PC-9 (cell line): ENCODE data around the gene METRN. TPM values are rescaled to one million over a fixed set of nuclear protein-coding genes. Genes with fewer than 3 reads are reported as not detected.

ENCODE experiments used
- BruUV-seq: library from RNA; stranded (reverse); fragments of 400-500 nt; replicated peaks from 2 replicates; lab custom pipeline; 2021; lab: Mats Ljungman, UMichigan
- CTCF ChIA-PET: fragments of 300-600 bp; sonication (Branson Sonifier 250); formaldehyde crosslinking; loops from one replicate; lab custom pipeline; 2022; ENCODE audit warnings: antibody characterized with exemption; lab: Charles Lee
- POLR2A ChIA-PET: fragments of 300-600 bp; sonication (Branson Sonifier 250); formaldehyde crosslinking; loops from one replicate; lab custom pipeline; 2022; ENCODE audit warnings: antibody characterized with exemption; ENCODE audit not compliant: unreplicated experiment; lab: Charles Lee
- DNase-seq, 2 experiments: peaks; one replicate each; pipeline versions ENCODE4 v3.0.0 to v3.0.0-alpha.2; 2015 to 2022; ENCODE audit warnings: mixed read lengths in 1 of 2
- H2AFZ ChIP-seq: fragments of 200-600 bp; sonication (generic); 2 replicates; pipeline ENCODE4 v1.8.1; 2017; ENCODE audit warnings: antibody characterized with exemption
- H3F3A ChIP-seq: fragments of 200-600 bp; sonication (generic); 2 replicates; pipeline ENCODE4 v1.8.1; 2017; ENCODE audit warnings: antibody characterized with exemption, mild to moderate bottlenecking, low read depth; ENCODE audit not compliant: insufficient read depth
- H3K27ac ChIP-seq: fragments of 200-600 bp; sonication (generic); 2 replicates; pipeline ENCODE4 v1.6.1; 2016; ENCODE audit warnings: mixed run types
- H3K27me3 ChIP-seq: fragments of 200-600 bp; sonication (generic); 2 replicates; pipeline ENCODE4 v1.6.1; 2016; ENCODE audit warnings: low read depth, mixed run types; ENCODE audit not compliant: insufficient read depth
- H3K36me3 ChIP-seq: fragments of 200-600 bp; sonication (generic); 2 replicates; pipeline ENCODE4 v1.6.1; 2016; ENCODE audit warnings: low read depth, mixed run types
- H3K4me1 ChIP-seq: fragments of 200-600 bp; sonication (generic); replicated peaks from 2 replicates; pipeline ENCODE4 v1.6.1; 2016; ENCODE audit warnings: mixed run types; ENCODE audit not compliant: insufficient read depth
- H3K4me2 ChIP-seq: fragments of 200-600 bp; sonication (generic); 2 replicates; pipeline ENCODE4 v1.6.1; 2017; ENCODE audit warnings: mixed run types
- H3K4me3 ChIP-seq: fragments of 200-600 bp; sonication (generic); 2 replicates; pipeline ENCODE4 v1.6.1; 2016; ENCODE audit warnings: mixed run types
- H3K79me2 ChIP-seq: fragments of 200-600 bp; sonication (generic); 2 replicates; pipeline ENCODE4 v1.6.1; 2017; ENCODE audit warnings: low read depth, mixed run types
- H3K9me2 ChIP-seq: fragments of 200-600 bp; sonication (generic); 2 replicates; pipeline ENCODE4 v1.8.1; 2017; ENCODE audit warnings: mild to moderate bottlenecking; ENCODE audit not compliant: insufficient read depth
- H3K9me3 ChIP-seq: fragments of 200-600 bp; sonication (generic); 2 replicates; pipeline ENCODE4 v1.8.1; 2016; ENCODE audit warnings: low read depth; ENCODE audit not compliant: insufficient read depth
- H4K20me1 ChIP-seq: fragments of 200-600 bp; sonication (generic); 2 replicates; pipeline ENCODE4 v1.8.1; 2017; ENCODE audit not compliant: insufficient read depth
- CTCF ChIP-seq: fragments of 200-600 bp; sonication (generic); conservative IDR thresholded peaks from 2 replicates; pipeline ENCODE4 v1.6.1; 2017; ENCODE audit warnings: mixed run types, antibody characterized with exemption, mild to moderate bottlenecking, moderate library complexity
- EZH2 ChIP-seq: fragments of 200-600 bp; sonication (generic); IDR thresholded peaks from 2 replicates; pipeline ENCODE4 v1.8.0; 2017; ENCODE audit warnings: antibody characterized with exemption, low read depth
- intact Hi-C: fragments of 100-400 bp; cut with micrococcal nuclease; formaldehyde crosslinking; loops from one replicate; pipeline ENCODE4 v1.10.0; 2022; ENCODE audit not compliant: unreplicated experiment
- total RNA-seq: library from RNA; stranded (reverse); gene quantifications from 2 replicates; pipeline ENCODE4 v1.2.3, GENCODE V29; 2021

Gene METRN
- total RNA-seq, 1 experiment from 2014 or later: 77.5 TPM

DNA sequence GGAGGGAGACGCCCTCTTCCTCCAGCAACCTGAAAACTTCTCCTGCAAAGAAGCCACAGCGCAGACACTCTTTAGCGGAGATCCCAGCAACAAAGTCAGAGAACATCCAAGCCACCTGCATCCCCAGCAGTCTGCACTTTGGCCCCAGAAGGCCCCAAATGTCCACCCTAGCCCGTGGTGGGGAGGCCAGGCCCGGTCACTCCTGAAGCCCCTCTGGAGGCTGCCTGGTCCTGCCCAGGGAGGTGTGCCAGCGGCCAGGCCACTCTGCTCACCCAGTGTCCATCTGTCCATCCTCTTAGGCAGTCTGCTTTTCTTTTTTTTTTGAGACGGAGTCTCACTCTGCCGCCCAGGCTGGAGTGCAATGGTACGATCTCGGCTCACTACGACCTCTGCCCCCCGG is 17.4 kb downstream of the METRN start:
- Histone ChIP-seq H3K4me3 (no peak overlapping the region), H3K4me1 (no peaks in the 10 kb centered on the region), H2AFZ (no peak overlapping the region), H4K20me1 (no peaks in the 10 kb centered on the region), H3K27me3 (no peaks in the 10 kb centered on the region), H3K79me2 (no peaks in the 10 kb centered on the region), H3F3A (peaks cover 7% of the 10 kb centered on the region; the same call in 1 of the 2 replicates), H3K9me3 (no peaks in the 10 kb centered on the region), H3K27ac (no peak overlapping the region), H3K9me2 (no peaks in the 10 kb centered on the region), H3K36me3 (no peaks in the 10 kb centered on the region), H3K4me2 (no peak overlapping the region)
- POLR2A ChIA-PET: interaction anchor here (0.6 kb wide), 1 partner anchor 28 kb away, joined by 3 read pairs; no protein-coding TSS in a partner anchor
- BruUV-seq: no TSS peak
- peak in 1 of 2 experiments; percentile 10 for DNase-seq
- TF ChIP-seq CTCF: no peak
- no peak for TF ChIP-seq EZH2
- intact Hi-C loops: no loop called here
- CTCF ChIA-PET: interaction anchor here (0.7 kb wide), 1 partner anchor 256 kb away, joined by 4 read pairs; no protein-coding TSS in a partner anchor

- BruUV-seq: no TSS peak
Observed at GRCh38 chr16:732936-733335, 18.0 kb downstream of the METRN start.

GRCh38 chr16:733382-734207 is 18.7 kb downstream of the METRN start:
- no peak overlapping the region for H2AFZ ChIP-seq
- peak in 1 of 2 experiments; percentile 22 for DNase-seq
- ChIA-PET CTCF (no interaction called here), POLR2A (no interaction called here)
- peaks cover 7% of the 10 kb centered on the region; the same call in 1 of the 2 replicates for H3F3A ChIP-seq
- H4K20me1 ChIP-seq: no peaks in the 10 kb centered on the region
- no peak overlapping the region for H3K27ac ChIP-seq
- H3K4me2 ChIP-seq: no peak overlapping the region
- BruUV-seq: no TSS peak
- no peaks in the 10 kb centered on the region for H3K36me3 ChIP-seq
- intact Hi-C loops: no loop called here
- no peaks in the 10 kb centered on the region for H3K9me2 ChIP-seq
- no peak overlapping the region for H3K4me3 ChIP-seq
- H3K27me3 ChIP-seq: no peaks in the 10 kb centered on the region
- no peaks in the 10 kb centered on the region for H3K79me2 ChIP-seq
- TF ChIP-seq CTCF (no peak), EZH2 (no peak)
- no peaks in the 10 kb centered on the region for H3K4me1 ChIP-seq
- H3K9me3 ChIP-seq: no peaks in the 10 kb centered on the region

More at GRCh38 chr16:732936-733335, 18.0 kb downstream of the METRN start:
- TF ChIP-seq EZH2: no peak
- no peak for TF ChIP-seq CTCF
- no peaks in the 10 kb centered on the region for H3K4me1 ChIP-seq
- H3K9me3 ChIP-seq: no peaks in the 10 kb centered on the region
- H3K27me3 ChIP-seq: no peaks in the 10 kb centered on the region
- no peaks in the 10 kb centered on the region for H3K9me2 ChIP-seq
- DNase-seq: peak in 1 of 2 experiments; percentile 32
- no peaks in the 10 kb centered on the region for H4K20me1 ChIP-seq
- H3F3A ChIP-seq: peaks cover 7% of the 10 kb centered on the region; the same call in 1 of the 2 replicates
- H3K27ac ChIP-seq: no peak overlapping the region
- no peaks in the 10 kb centered on the region for H3K79me2 ChIP-seq
- intact Hi-C loops: no loop called here
- CTCF ChIA-PET: no interaction called here
- H2AFZ ChIP-seq: no peak overlapping the region
- POLR2A ChIA-PET: no interaction called here
- H3K4me2 ChIP-seq: no peak overlapping the region
- no peaks in the 10 kb centered on the region for H3K36me3 ChIP-seq
- no peak overlapping the region for H3K4me3 ChIP-seq
